ENCODE data around the gene C2CD4A.
"Not testable (repeated sequence)": the region's sequence is repeated elsewhere in the genome, so short reads cannot be mapped to it uniquely, and the experiment has no call there.

C2CD4A gene, protein sequence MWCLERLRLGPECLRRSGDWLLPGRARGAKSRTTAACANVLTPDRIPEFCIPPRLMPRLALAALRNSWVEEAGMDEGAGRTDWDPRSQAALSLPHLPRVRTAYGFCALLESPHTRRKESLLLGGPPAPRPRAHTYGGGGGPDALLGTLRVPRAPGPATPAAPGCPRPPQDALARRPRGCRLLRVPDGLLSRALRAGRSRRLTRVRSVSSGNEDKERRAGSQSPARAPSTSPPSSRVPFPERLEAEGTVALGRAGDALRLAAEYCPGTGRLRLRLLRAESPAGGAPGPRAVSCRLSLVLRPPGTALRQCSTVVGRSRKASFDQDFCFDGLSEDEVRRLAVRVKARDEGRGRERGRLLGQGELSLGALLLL

DNA sequence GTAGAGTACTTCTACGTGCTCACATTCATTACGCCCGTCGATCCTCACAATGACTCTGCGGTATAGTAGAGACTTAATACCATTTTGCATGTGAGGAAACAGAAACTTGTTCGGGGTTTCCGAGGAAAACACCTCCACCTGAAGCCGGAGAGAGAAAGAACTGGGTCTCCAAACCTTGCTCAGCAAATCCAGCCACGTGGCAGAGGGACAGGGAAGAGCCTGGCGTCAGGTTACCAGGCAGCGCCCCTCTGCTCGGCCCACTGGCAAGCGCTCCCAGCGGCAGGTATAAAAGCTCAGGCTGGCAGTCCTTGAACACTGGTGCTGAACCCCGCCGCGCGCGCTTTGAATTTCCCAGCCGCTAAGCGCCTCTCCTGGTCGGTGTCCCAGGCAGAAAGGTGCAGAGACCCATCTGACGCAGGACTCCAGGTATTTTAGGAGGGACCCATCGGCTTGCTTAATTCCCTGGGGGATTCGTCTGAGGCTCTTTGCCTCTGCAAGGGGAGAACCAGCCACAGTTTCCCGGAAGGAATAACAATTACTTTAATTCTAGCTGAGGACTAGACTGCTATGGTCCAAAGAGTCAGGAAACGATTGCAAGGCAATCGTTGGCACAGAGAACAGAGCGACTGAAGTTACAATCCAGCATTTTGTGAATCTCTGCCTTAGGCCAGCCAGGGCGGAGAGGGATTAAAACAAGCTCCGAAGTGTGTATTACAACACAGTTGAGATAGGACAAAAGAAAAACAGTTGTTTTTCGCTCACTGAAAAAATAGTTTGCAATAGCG is at the start of gene C2CD4A:
C2CD4A (plus strand) TSS at position 315 of the 785 bp plus-strand sequence. CDS start 637 bp downstream, outside the sequence.
- DNase-seq: peak; percentile 76

DNA sequence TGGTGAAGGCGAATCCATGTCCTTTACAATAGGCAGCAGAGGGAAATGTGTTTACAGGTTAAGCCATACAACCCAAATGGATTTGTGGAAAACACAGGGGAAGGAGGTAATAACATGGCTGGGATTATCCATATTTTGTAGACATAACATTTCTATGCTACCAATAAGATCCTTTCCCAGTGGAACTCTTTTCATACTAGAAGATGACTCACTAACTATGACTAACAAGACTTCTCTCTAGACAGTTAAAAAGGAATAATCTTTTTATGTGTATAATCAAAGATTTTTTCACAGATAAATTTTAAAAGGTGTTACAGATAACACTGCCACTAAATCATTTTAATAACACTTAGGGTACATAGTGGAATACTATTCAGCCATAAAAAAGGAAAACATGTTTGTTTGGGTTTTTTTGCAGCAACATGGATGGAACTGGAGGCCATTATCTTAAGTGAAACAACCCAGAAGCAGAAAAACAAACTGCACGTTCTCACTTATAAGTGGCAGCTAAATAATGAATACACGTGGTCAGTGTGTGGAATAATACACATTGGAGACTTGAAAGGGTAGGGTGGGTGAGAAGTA is 46.1 kb upstream of the C2CD4A start:
- DNase-seq: no peak

DNA sequence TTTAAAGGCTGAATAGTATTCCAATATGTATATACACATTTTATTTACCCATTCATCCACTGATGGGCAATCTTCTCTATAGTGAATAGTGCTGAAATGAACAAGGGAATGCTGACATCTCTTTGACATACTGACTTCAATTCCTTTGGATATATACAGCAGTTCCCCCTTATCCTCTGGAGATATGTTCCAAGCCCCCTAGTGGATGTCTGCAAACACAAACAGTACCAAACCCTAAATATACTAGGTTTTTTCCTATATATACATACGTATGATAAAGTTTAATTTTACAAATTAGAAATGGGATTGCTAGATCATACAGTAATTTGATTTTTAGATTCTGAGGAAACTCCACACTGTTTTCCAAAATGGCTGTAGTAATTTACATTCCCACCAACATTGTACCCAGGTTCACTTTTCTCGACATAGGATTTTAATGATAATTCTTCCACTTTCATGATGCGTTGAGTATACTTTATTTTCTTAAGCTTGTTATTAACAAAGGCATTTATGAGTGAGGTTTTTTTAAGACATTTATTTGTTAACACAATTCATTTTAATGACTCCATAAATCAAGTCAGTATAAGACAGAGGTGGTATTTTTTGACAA is 44.7 kb upstream of the C2CD4A start:
- DNase-seq: no peak

DNA sequence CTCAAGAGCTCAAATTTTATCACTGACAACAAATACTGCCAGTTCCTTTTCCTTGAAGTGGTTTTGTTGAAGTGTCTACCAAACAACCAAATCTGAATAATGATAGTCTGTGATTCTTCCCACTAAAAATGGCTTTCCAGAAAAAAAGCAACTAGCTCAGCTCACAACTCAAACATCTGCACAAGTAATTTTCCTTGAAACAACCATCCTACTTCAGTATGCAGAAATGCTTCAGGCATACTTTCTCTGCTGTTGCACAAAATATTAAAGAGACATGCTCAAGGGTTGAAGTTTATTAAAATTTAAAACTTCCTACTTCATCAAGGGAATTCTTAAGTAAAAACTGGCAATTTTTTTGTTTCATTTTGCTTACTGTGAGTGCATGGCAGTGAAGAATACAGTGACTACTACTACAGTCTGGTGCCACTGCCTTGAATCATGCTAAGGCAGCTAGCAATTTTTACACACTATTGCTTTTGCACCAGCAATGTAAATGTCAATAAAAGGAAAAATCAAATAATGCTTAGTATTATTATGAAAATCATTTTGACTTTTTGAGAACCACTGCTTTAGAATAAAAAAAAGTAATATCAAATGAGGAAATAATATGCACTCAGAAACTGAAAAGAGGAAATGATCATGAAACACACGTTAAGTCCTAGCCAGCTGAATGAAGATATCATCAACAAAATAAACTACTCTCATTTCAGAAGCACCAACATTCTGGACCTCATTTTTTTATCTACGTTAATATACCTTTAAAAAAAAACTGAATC is 40.1 kb upstream of the C2CD4A start:
- no peak for DNase-seq

DNA sequence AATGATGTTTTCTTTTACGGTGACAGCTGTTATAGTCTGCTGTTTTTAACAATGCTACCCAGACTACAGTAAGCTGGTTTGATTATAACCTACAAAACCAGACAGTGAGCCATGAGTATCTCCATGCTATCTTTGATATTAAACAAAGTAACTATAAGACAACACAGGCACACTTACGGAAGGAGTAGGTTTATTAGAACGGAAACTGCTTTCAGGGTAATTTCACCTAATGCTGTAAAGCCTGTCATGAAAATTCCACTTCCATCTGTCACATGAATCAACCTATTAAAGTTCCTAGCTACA is 39.6 kb upstream of the C2CD4A start:
- DNase-seq: no peak

DNA sequence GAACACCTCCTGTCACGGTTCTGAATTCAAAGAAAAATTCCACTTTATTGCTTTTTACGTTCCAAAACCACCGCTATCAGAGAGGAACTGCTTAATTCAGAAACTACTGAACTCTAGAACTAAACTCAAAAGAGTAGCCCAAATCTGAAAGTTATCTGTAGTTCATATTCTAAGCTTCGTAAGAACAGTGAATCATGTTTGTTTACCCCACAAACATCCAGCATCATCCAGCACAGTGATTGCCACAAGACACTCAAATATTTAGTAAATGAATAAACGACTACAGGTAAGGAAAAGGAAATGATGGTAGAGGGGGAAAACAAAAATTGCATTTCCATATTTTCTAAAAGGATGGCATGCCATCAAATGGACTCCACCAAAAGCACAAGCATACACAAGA is 38.9 kb upstream of the C2CD4A start:
- no peak for DNase-seq

DNA sequence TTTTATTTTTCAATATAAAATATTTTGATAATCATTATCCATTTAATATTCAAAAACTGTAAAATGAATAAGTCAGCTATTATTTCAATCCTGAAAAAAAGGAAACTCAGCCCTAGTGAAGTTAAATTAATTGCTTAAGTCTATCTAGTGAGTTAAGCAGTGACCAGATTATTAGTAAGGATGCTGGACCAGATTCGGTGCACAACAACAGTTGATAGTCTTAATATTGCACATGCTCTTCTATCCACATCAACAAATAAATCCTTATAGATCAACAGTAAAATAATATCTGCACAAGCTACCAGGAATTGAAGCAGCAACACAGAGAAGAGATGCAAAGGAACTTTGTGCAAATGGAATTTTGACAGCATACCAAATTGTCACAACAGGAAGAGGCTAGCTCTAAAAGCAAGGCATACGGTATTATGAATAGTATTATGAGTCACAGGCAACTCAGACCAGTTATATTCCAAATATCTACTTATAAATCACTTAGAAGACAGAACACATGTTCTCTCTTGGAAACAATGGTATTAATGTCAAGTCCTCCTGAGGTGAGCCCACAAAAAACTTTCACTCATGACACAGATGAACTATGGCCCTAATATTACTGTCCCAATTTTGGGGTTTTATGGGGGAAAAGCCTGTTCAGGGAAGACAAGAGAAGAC is 31.4 kb upstream of the C2CD4A start:
- DNase-seq: no peak

DNA sequence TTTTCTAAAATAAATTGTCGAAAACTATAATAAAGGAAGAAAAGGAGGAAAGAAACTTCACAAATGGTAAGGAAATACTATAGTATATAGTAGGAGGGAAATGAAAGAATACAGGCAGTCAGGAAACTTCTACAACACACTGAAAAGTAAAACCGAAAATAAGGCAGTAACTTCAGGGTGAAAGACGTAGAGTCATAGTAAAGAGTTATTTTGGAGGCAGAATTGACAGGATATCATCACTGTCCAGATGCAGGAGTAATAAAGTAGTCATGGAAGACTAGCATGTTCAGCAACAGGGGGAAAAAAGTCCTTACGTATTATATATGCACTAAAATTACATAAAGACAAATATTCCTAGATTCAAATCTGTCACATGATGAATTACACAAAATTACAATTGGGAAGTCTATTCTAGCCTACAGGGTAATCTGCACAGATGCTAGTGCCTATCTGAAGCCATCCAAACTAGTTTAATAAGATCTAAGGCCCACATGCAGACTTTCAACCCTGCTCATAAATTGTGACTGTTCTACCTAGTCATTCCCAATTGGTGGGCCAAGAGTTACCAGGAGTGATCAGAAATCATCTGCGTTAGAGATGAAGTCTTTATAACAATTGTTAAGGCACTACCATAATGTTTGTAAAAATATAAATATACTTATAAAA is 20.6 kb upstream of the C2CD4A start:
- DNase-seq: no peak

DNA sequence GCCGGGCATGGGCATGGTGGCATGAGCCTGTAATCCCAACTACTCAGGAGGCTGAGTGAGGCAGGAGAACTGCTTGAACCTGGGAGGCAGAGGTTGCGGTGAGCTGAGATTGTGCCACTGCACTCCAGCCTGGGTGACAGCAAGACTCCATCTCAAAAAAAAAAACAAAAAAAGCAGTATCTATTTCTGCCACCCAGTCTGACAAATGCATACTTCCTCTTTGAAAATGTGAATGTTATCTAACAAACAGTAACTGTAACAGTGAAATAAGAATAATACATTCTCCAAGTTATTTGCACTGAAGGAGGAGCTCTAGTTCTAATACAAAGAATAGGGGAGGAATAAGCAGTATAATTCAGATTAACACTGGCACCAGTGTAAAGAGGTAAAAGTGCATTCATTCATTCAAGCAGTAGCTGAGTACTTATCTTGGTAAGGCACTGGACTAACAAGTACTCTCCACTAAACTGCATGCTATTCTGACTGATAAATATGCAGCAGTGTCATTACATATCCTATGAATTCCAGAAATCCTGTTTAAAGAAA is 19.4 kb upstream of the C2CD4A start:
- no peak for DNase-seq

DNA sequence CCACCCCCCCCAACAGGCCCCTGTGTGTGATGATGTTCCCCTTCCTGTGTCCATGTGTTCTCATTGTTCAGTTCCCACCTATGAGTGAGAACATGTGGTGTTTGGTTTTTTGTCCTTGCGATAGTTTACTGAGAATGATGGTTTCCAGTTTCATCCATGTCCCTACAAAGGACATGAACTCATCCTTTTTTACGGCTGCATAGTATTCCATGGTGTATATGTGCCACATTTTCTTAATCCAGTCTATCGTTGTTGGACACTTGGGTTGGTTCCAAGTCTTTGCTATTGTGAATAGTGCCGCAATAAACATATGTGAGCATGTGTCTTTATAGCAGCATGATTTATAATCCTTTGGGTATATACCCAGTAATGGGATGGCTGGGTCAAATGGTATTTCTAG is 18.5 kb upstream of the C2CD4A start:
- not testable (repeated sequence) for DNase-seq

DNA sequence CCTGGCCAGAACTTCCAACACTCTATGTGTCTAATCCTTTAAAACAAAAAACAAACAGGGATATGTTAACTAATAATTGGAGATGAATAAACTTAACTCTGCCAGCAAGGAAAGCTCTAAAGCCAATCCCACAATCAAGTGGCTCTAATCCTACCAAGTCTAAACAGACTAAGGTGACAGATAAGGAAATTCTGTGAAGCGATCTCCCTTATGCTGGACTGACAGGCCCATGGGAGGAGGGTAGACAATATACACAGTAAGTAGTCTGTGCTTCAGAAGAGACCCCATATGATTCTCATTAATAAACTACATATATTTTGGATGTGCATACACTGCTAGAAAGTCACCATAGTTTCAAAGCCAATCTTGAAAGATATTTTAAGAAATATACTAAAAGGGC is 16.7 kb upstream of the C2CD4A start:
- DNase-seq: no peak

DNA sequence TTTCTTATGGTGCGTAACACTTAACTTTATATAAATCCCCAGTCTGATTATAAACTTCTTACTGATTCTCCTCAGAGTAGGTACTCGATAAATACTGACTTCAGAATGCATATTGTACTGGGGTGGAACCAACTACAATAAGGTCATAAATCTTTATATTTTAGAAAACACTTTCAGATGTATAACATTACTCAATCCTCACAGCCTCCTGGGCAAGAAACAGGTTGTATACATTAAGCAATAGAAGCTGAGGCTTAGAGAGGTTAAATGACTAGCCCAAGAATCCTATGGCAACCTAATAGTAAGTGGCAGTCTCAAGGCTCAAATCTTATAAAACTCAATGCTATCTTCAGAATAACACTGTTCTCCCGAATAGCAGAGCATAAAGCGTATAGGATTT is 15.6 kb upstream of the C2CD4A start:
- no peak for DNase-seq

DNA sequence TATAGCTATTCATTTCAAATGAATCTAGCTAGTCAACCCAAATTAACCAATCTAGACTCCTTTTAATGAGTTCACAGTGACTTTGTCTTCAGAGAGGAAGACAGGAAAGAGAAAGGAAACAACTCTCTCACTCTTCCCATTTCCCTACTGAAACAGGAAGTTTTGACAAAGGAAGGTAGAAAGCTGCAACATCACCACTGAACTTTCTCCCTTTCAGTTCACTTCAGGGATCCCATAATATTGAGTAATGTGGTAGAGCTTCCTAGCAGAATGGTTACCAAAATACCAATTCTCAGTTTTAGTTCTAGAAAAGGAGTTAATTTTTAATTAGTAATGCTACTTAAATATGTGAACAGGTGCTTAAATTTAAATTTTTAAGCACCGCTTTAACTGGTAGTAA is 14.1 kb upstream of the C2CD4A start:
- no peak for DNase-seq

DNA sequence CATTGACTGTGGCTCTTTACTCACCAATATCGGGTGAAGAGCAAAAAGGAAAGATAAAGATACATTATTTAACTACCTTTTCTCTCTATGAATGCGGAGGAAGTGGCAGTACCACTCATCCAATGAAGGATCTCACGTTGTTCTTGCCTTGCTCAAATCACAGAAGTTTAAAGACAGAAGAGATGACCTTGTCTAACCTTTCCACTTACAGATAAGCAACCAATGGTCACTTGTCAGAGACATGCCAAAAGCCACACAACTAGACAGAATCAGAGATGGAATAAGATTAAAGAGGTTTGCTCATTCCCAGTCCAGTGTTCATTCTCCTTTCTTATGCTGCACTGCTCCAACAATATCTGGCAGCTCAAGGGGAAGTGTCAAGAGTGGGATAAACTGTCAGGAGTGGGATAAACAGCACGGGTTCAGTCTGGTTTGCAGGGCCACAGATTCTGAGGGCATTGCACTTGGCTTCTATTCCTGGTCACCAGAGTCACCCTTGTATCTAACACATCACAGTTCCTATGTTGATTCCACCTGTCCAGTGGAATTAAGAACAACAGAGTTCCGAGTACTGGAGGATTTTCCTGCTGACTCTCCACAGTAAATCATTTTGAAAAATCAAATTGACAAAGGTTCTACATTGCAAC is 13.2 kb upstream of the C2CD4A start:
- DNase-seq: no peak

DNA sequence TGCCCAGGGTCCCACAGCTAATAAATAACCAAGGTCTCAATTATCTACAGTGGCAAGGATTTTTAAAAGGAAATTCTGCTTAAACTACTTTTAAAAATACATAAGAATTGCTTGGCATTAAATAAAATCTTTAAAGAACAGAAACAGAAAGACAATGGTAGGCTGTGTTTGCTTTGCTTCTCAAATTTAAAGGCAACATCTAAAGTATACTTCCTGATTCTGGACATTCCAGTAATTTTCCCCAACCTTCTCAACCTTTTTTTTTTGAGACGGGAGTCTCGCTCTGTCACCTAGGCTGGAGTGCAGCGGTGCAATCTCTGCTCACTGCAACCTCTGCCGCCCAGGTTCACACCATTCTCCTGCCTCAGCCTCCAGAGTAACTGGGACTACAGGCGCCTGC is 11.8 kb upstream of the C2CD4A start:
- no peak for DNase-seq

DNA sequence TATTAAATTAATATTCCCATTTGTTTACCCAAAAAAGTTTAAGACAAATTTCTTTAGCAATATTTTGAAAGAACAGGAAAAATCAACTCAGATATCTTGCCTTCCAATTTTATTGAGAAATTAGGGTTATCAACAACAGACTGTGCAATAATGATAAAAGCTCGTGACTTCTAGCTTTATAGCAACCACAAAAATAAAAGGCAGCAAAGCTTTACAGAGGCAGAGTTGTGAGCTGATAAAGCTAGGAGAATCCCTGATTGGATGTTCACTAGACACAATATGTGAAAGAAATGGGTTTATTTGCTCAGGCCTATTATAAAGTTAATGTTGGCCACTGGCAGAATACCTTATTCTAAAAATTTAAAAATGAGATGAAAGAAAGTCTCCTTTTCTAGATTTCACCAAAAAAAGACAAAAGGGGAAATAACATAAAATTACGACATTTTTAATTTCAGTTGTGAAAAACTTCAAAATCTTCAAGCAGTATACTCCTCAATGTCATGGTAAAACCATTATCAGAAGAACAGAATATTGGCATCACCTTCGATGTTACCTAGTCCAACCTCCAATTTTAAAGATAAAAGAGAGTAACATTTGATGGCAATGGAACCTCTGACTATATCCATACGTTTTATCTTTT is 9.3 kb upstream of the C2CD4A start:
- no peak for DNase-seq

DNA sequence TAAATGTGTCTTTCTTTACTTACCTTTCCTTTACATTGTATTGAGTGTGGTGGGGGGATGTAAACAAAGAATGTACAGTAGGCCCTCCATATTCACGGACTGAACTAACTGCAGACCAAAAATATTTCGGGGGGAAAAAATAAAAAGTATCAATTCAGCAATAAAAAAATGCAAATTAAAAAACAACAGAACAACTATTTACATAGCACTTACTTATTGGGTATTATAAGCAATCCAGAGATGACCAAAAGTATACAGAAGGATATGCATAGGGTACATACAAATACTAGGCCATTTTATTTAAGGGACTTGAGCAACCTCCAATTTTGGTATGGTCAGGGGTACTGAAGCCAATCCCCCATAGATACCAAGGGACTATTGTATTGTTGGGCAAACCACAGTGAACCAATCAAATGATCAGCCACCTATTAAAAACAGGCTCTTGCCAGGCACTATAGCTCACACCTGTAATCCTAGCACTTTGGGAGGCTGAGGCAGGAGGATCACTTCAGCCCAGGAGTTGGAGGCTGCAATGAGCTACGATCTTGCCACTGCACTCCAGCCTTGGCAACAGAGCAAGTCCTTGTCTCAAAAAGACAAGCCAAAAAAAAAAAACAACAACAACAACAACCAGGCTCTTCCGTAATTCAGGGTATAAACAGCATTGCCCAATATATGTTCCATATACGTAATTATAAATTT is 8.3 kb upstream of the C2CD4A start:
- no peak for DNase-seq

DNA sequence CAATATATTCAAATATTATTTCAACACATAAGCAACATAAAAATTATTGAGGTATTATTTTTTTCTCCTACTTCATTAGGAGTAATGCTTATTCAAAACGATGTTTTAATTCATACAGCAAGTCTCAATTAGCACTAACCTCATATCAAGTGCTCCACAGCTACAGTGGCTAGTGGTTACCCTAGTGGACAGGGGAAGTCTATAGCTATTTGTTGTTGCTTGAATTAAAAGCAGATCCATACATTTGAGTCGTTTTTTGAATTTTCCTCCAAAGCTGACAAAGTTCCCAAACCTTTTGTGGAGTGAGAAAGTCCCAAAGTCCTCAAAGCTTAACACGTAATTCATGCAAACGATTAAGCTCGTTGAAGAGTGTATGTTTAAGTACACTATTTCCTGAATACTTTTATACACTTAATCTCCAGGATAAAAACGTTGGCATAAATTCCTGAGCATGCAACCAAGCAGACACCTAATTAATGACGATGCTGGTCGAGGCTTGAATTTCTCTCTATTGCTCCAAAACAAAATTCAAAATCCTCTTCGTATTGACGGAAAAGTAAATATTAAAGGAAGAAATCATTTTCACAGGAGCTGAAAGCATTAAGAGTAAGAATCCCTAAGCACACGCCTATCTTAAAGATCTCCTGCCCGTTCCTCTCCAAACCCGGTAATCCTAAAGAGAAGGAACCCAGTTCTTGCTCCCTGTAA is 7.5 kb upstream of the C2CD4A start:
- no peak for DNase-seq

DNA sequence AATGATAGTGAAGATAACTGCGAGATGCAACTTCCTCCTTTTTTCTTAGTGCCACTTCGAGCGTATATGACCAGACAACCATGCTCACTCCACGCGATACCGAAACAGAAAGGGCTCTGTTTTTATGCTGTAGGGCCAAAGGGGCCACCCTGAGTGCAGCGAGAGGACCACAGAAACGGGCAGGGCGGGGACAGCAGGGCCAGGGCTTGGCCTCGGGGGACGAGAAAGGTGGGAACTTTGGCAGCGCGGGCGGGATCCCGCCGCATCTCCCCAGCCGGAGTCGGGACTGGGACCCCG is 7.0 kb upstream of the C2CD4A start:
- DNase-seq: no peak

All from NCI-H2029 (cell line).